GOT3 (cell line): ENCODE data around the gene PIRT.

Source experiments
- DNase-seq: peaks from one replicate; lab custom pipeline; 2025; ENCODE audit warnings: mixed read lengths; lab: John Stamatoyannopoulos, UW

Gene PIRT

GRCh38 chr17:10789694-10790271 lies 48.1 kb downstream of the PIRT start:
- DNase-seq: no peak

GRCh38 chr17:10787306-10788045 lies 50.4 kb downstream of the PIRT start:
- no peak for DNase-seq

- no peak for DNase-seq
Observed at GRCh38 chr17:10785295-10785694, 52.6 kb downstream of the PIRT start.

GRCh38 chr17:10779609-10780008 lies 58.3 kb downstream of the PIRT start:
- DNase-seq: no peak

- DNase-seq: no peak
Observed at GRCh38 chr17:10777890-10778289, 60.0 kb downstream of the PIRT start.

- DNase-seq: no peak
Observed at GRCh38 chr17:10777131-10777807, 60.6 kb downstream of the PIRT start.

GRCh38 chr17:10776381-10776780 lies 61.5 kb downstream of the PIRT start:
- DNase-seq: no peak

GRCh38 chr17:10775740-10776356 lies 62.0 kb downstream of the PIRT start:
- DNase-seq: no peak

GRCh38 chr17:10775058-10775457 lies 62.8 kb downstream of the PIRT start:
- no peak for DNase-seq

- no peak for DNase-seq
Observed at GRCh38 chr17:10773391-10773790, 64.5 kb downstream of the PIRT start.
